Ascending aorta (tissue), 2 donors: ENCODE measurements around the gene CTDNEP1. TPM values are rescaled to one million over a fixed set of nuclear protein-coding genes. Genes with fewer than 3 reads are reported as not detected.
A peak's percentile ranks its signal among the peaks of the same experiment; 100 is the strongest.

Experiments used
- DNase-seq, 2 donors: peaks; one replicate each; pipeline ENCODE4 v3.0.0-alpha.2; 2019; ENCODE audit warnings: low spot score in 2 of 2
- H3K27ac ChIP-seq, 2 donors: fragments of 200-600 bp; sonication (generic); one replicate each; pipeline ENCODE4 v1.5.1; 2016 to 2017; ENCODE audit warnings: mild to moderate bottlenecking in 1 of 2
- H3K27me3 ChIP-seq: fragments of 200-600 bp; sonication (generic); one replicate; pipeline ENCODE4 v1.5.1; 2017
- H3K36me3 ChIP-seq, 2 donors: fragments of 200-600 bp; sonication (generic); one replicate each; pipeline ENCODE4 v1.5.1; 2016
- H3K4me1 ChIP-seq, 2 donors: fragments of 200-600 bp; sonication (generic); one replicate each; pipeline ENCODE4 v1.5.1; 2016 to 2017; ENCODE audit warnings: mild to moderate bottlenecking in 1 of 2
- H3K4me3 ChIP-seq, 2 donors: fragments of 200-600 bp; sonication (generic); one replicate each; pipeline ENCODE4 v1.5.1; 2016 to 2017; ENCODE audit warnings: mild to moderate bottlenecking in 1 of 2
- H3K9me3 ChIP-seq, 2 donors: fragments of 200-600 bp; sonication (generic); one replicate each; pipeline ENCODE4 v1.5.1; 2016
- CTCF ChIP-seq, 3 experiments: fragments of 200-600 bp in 2 of 3; fragments of 450-650 bp in 1 of 3; sonication (generic) in 2 of 3; IDR thresholded peaks; one replicate each; pipeline ENCODE4 v1.5.1; 2016 to 2019; ENCODE audit warnings: antibody characterized with exemption in 3 of 3, mild to moderate bottlenecking in 1 of 3, moderate library complexity in 1 of 3
- intact Hi-C: fragments of 100-400 bp; cut with DNase I; formaldehyde crosslinking; loops from one replicate; pipeline ENCODE4 v1.15.1; 2023
- total RNA-seq: library from RNA; depleted of rRNA; stranded (reverse); fragments of >200 nt; gene quantifications from one replicate; pipeline ENCODE4 v1.1.0, GENCODE V29; 2016

Gene CTDNEP1
- total RNA-seq, 1 donor from 2014 or later, result 81.4 TPM

GRCh38 chr17:7254511-7254910 is 3.0 kb upstream of the CTDNEP1 start:
- Histone ChIP-seq H3K4me1 (peaks cover 15 to 22% of the 10 kb centered on the region in 2 donors), H3K9me3 (no peaks in the 10 kb centered on the region), H3K27me3 (no peaks in the 10 kb centered on the region), H3K27ac (no peak overlapping the region), H3K4me3 (no peak overlapping the region), H3K36me3 (peaks cover 28 to 55% of the 10 kb centered on the region in 2 donors)
- TF ChIP-seq CTCF (IDR thresholded peaks at IDR 0.05), result no peak
- intact Hi-C loops, result loop anchor here (5.0 kb wide), 1 partner anchor 318 kb away; no protein-coding TSS in a partner anchor
- no peak for DNase-seq

- H3K36me3 ChIP-seq, result peaks cover 28 to 40% of the 10 kb centered on the region in 2 donors
- peaks cover 16 to 27% of the 10 kb centered on the region in 2 donors for H3K4me1 ChIP-seq
- peak overlapping the region; percentile 100 for H3K27ac ChIP-seq
- no peaks in the 10 kb centered on the region for H3K9me3 ChIP-seq
- peak overlapping the region; percentile 84 to 94 for H3K4me3 ChIP-seq
- no peak for DNase-seq
- intact Hi-C loops, result loop anchor here (2.0 to 5.0 kb wide), 2 partner anchors 54 to 319 kb away; partner anchors contain the start of gene EIF5A
- no peaks in the 10 kb centered on the region for H3K27me3 ChIP-seq
- no peak for TF ChIP-seq CTCF (IDR thresholded peaks at IDR 0.05)
Observed at GRCh38 chr17:7253082-7253481, 1.5 kb upstream of the CTDNEP1 start.

GRCh38 chr17:7252176-7253043 is 876 bp upstream of the CTDNEP1 start, which contains the start of gene ELP5:
Gene ELP5 (plus strand): TSS chr17:7252215. CDS start chr17:7252551, 336 bp downstream.
- no peaks in the 10 kb centered on the region for H3K9me3 ChIP-seq
- intact Hi-C loops, result loop anchor here (1.0 to 5.0 kb wide), 3 partner anchors 29 to 320 kb away; partner anchors contain the start of genes EIF5A and SLC2A4
- H3K4me3 ChIP-seq, result peak within 1 kb of the TSS; percentile 84 to 94
- peak; percentile 15 to 31 (median 21) for TF ChIP-seq CTCF (IDR thresholded peaks at IDR 0.05)
- H3K36me3 ChIP-seq, result peaks cover 28 to 34% of the 10 kb centered on the region in 2 donors
- peak within 1 kb of the TSS; percentile 100 for H3K27ac ChIP-seq
- H3K4me1 ChIP-seq, result peaks cover 16 to 27% of the 10 kb centered on the region in 2 donors
- DNase-seq, result peak; percentile 86 to 98
- no peaks in the 10 kb centered on the region for H3K27me3 ChIP-seq

- no peaks in the 10 kb centered on the region for H3K27me3 ChIP-seq
- TF ChIP-seq CTCF (IDR thresholded peaks at IDR 0.05), result no peak
- intact Hi-C loops, result loop anchor here (1.0 to 5.0 kb wide), 2 partner anchors 8 to 321 kb away; no protein-coding TSS in a partner anchor
Observed at GRCh38 chr17:7250695-7251627, 573 bp downstream of the CTDNEP1 start.

GRCh38 chr17:7249830-7250229 is 1.7 kb downstream of the CTDNEP1 start:
- Histone ChIP-seq H3K9me3 (no peaks in the 10 kb centered on the region), H3K27ac (no peak overlapping the region), H3K36me3 (peaks cover 27 to 29% of the 10 kb centered on the region in 2 donors), H3K27me3 (no peaks in the 10 kb centered on the region), H3K4me1 (peaks cover 16 to 27% of the 10 kb centered on the region in 2 donors), H3K4me3 (peak overlapping the region; percentile 84 to 94)
- TF ChIP-seq CTCF (IDR thresholded peaks at IDR 0.05), result no peak
- DNase-seq, result no peak
- intact Hi-C loops, result loop anchor here (5.0 kb wide), 1 partner anchor 322 kb away; no protein-coding TSS in a partner anchor

More at GRCh38 chr17:7250695-7251627, 573 bp downstream of the CTDNEP1 start:
- peak overlapping the region; percentile 84 to 94 for H3K4me3 ChIP-seq
- H3K27ac ChIP-seq, result peak overlapping the region; percentile 100
- H3K36me3 ChIP-seq, result peaks cover 29 to 31% of the 10 kb centered on the region in 2 donors
- DNase-seq, result peak in 1 of 2 donors; percentile 71
- H3K9me3 ChIP-seq, result no peaks in the 10 kb centered on the region
- H3K4me1 ChIP-seq, result peaks cover 16 to 27% of the 10 kb centered on the region in 2 donors
